Measurements from ENCODE around the gene SLC35A3. TPM values are rescaled to one million over a fixed set of nuclear protein-coding genes. Genes with fewer than 3 reads are reported as not detected.

The SLC35A3 gene
- total and polyA plus RNA-seq, 2 of the 4 experiments (the other 2 are of a cell fraction), result 9.6 to 13.6 TPM

GRCh38 chr1:100076744-100077143 is 106.9 kb downstream of the SLC35A3 start:
- no TSS peak for BruUV-seq (replicated peaks)
- CTCF ChIA-PET, result interaction anchor here (0.7 to 0.8 kb wide), 2 partner anchors 47 to 56 kb away, joined by 3 read pairs; partner anchors contain the start of gene TRMT13

More at GRCh38 chr1:100076744-100077143, 106.9 kb downstream of the SLC35A3 start:
- Histone ChIP-seq H3K9me1 (ENCODE audit: insufficient read depth, low read length) (no peaks in the 10 kb centered on the region), H4K8ac (ENCODE audit: low read depth in 2 of 2, low read length in 2 of 2) (no peak overlapping the region), H2AFZ (replicated peaks; ENCODE audit: low read length, poor library complexity) (no peak overlapping the region), H3K27me3 (ENCODE audit: control insufficient read depth, insufficient read depth, low read length) (no peaks in the 10 kb centered on the region), H2BK5ac (ENCODE audit: low read depth, low read length, poor library complexity, severe bottlenecking) (no peak overlapping the region), H3K4me3 (ENCODE audit: insufficient read depth, low read depth, low read length) (no peak overlapping the region), H2BK20ac (ENCODE audit: low read depth, low read length) (no peak overlapping the region), H4K5ac (ENCODE audit: low read depth, low read length) (no peak overlapping the region), H3K56ac (ENCODE audit: extremely low read depth, insufficient read depth, low read length) (no peak overlapping the region), H3K9me3 (ENCODE audit: control insufficient read depth, insufficient read depth, low read length) (no peaks in the 10 kb centered on the region), H2AK9ac (replicated peaks; ENCODE audit: low read depth, low read length, poor library complexity) (no peak overlapping the region), H4K91ac (ENCODE audit: insufficient read depth, low read depth, low read length) (no peak overlapping the region), H3K23ac (ENCODE audit: low read depth, low read length) (no peak overlapping the region), H3K14ac (replicated peaks; ENCODE audit: low read depth, low read length) (no peak overlapping the region), H3K18ac (ENCODE audit: low read depth, low read length) (no peak overlapping the region), H3K4ac (ENCODE audit: low read depth, low read length) (no peak overlapping the region), H4K20me1 (ENCODE audit: insufficient read depth, low read length) (peaks cover 2% of the 10 kb centered on the region; the same call in 1 of the 2 replicates), H2AK5ac (ENCODE audit: low read depth, low read length) (no peak overlapping the region), H2BK120ac (ENCODE audit: low read depth, low read length) (no peak overlapping the region), H3K36me3 (ENCODE audit: control insufficient read depth, insufficient read depth, low read length) (peaks cover 31% of the 10 kb centered on the region), H3K4me1 (ENCODE audit: control insufficient read depth, insufficient read depth, low read length) (no peaks in the 10 kb centered on the region), H3K27ac (ENCODE audit: insufficient read depth, low read length) (no peak overlapping the region), H2BK15ac (ENCODE audit: low read depth, low read length) (no peak overlapping the region), H3K9ac (ENCODE audit: low read depth, low read length) (no peak overlapping the region), H3K79me1 (ENCODE audit: low read depth in 1 of 2, low read length in 2 of 2) (peaks cover 16 to 22% of the 10 kb centered on the region in 2 experiments), H3K4me2 (ENCODE audit: low read depth, low read length) (no peak overlapping the region)
- no peak for DNase-seq
- intact Hi-C loops (cut with micrococcal nuclease) (no loop called here), dilution Hi-C loops (cut with HindIII; ENCODE audit: low sequenced_read_pairs, unreplicated experiment) (no loop called here), in situ Hi-C loops (cut with MboI; ENCODE audit: low sequenced_read_pairs) (no loop called here)
- POLR2A ChIA-PET (ENCODE audit: unreplicated experiment), result no interaction called here
- TF ChIP-seq MAZ (IDR thresholded peaks at IDR 0.05; ENCODE audit: borderline replicate concordance, low read depth, low read length), result no peak
- no peak for TF ChIP-seq FOS (IDR thresholded peaks at IDR 0.05; ENCODE audit: low read depth, low read length)
- TF ChIP-seq RCOR1 (IDR thresholded peaks at IDR 0.05; ENCODE audit: insufficient replicate concordance, low read length), result no peak
- no peak for TF ChIP-seq MXI1 (IDR thresholded peaks at IDR 0.05; ENCODE audit: borderline replicate concordance, low read depth, low read length)
- TF ChIP-seq SMC3 (IDR thresholded peaks at IDR 0.05; ENCODE audit: low read depth, low read length), result no peak
- no peak for TF ChIP-seq CHD1 (IDR thresholded peaks at IDR 0.05; ENCODE audit: low read depth, low read length)
- no peak for TF ChIP-seq USF2 (IDR thresholded peaks at IDR 0.05; ENCODE audit: low read depth, low read length)
- no peak for TF ChIP-seq POLR2A (IDR thresholded peaks at IDR 0.05; ENCODE audit: low read depth, low read length)
- TF ChIP-seq NFE2L2 (IDR thresholded peaks at IDR 0.05; ENCODE audit: low read depth, low read length), result no peak
- no peak for TF ChIP-seq CEBPB (IDR thresholded peaks at IDR 0.05; ENCODE audit: low read depth, low read length)
- no peak for TF ChIP-seq ELK1 (IDR thresholded peaks at IDR 0.05; ENCODE audit: borderline replicate concordance, low read depth, low read length)
- no peak for TF ChIP-seq RFX5 (IDR thresholded peaks at IDR 0.05; ENCODE audit: low read depth, low read length)
- TF ChIP-seq BHLHE40 (IDR thresholded peaks at IDR 0.05; ENCODE audit: low read depth, low read length), result no peak
- TF ChIP-seq RAD21 (IDR thresholded peaks at IDR 0.05; ENCODE audit: low read length), result no peak
- no peak for ATAC-seq (ENCODE audit: low read depth)
